Measurements from ENCODE around the gene APOL3.
"Not testable (repeated sequence)": the region's sequence is repeated elsewhere in the genome, so short reads cannot be mapped to it uniquely, and the experiment has no call there.

The APOL3 gene

GRCh38 chr22:36099561-36099960 is 61.0 kb downstream of the APOL3 start:
- not testable (repeated sequence) for DNase-seq

GRCh38 chr22:36097880-36098279 is 62.7 kb downstream of the APOL3 start:
- no peak for DNase-seq

DNA sequence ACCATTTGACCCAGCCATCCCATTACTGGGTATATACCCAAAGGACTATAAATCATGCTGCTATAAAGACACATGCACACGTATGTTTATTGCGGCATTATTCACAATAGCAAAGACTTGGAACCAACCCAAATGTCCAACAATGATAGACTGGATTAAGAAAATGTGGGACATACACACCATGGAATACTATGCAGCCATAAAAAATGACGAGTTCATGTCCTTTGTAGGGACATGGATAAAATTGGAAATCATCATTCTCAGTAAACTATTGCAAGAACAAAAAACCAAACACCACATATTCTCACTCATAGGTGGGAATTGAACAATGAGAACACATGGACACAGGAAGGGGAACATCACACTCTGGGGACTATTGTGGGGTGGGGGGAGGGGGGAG is 69.8 kb downstream of the APOL3 start:
- DNase-seq, result not testable (repeated sequence)
